ENCODE data around the gene IL19.

The IL19 gene

DNA sequence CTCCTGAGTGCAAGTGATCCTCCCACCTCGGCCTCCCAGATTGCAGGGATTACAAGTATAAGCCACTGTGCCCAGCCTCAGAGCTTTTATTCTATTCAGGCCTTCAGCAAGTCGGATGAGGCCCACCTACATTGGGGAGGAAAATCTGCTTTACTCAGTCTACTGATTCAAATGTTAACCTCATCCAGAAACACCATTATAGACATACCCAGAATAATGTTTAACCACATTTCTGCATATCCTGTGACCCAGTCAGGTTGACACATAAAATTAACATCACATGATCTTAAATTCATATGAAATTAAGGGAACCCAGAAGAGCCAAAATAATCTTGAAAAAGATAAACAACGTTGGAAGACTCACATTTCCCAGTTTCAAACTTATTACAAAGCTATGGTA lies 109.7 kb downstream of the IL19 start:
- no peak overlapping the region for H3K27ac ChIP-seq (ENCODE audit: low read depth, low read length, poor library complexity, severe bottlenecking)
- H3K27me3 ChIP-seq (ENCODE audit: insufficient read depth, low read length), result no peaks in the 10 kb centered on the region
- H3K4me2 ChIP-seq (ENCODE audit: low read length), result no peak overlapping the region
- no peaks in the 10 kb centered on the region for H3K9me2 ChIP-seq (ENCODE audit: low read depth, low read length)
- H4K20me1 ChIP-seq (ENCODE audit: insufficient read depth, low read length), result no peaks in the 10 kb centered on the region
- no peak overlapping the region for H3K4me3 ChIP-seq (ENCODE audit: low read depth, low read length, poor library complexity, severe bottlenecking)
- TF ChIP-seq, protein P1, sequence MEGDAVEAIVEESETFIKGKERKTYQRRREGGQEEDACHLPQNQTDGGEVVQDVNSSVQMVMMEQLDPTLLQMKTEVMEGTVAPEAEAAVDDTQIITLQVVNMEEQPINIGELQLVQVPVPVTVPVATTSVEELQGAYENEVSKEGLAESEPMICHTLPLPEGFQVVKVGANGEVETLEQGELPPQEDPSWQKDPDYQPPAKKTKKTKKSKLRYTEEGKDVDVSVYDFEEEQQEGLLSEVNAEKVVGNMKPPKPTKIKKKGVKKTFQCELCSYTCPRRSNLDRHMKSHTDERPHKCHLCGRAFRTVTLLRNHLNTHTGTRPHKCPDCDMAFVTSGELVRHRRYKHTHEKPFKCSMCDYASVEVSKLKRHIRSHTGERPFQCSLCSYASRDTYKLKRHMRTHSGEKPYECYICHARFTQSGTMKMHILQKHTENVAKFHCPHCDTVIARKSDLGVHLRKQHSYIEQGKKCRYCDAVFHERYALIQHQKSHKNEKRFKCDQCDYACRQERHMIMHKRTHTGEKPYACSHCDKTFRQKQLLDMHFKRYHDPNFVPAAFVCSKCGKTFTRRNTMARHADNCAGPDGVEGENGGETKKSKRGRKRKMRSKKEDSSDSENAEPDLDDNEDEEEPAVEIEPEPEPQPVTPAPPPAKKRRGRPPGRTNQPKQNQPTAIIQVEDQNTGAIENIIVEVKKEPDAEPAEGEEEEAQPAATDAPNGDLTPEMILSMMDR (IDR thresholded peaks at IDR 0.05; ENCODE audit: low read length), result no peak
- TF ChIP-seq EZH2 (IDR thresholded peaks at IDR 0.05; ENCODE audit: borderline replicate concordance, low read length), result no peak
- H3K79me2 ChIP-seq (ENCODE audit: insufficient read depth, low read length), result no peaks in the 10 kb centered on the region
- no peaks in the 10 kb centered on the region for H3K36me3 ChIP-seq (ENCODE audit: insufficient read depth, low read length)
- no peaks in the 10 kb centered on the region for H3K4me1 ChIP-seq (ENCODE audit: insufficient read depth, low read length, severe bottlenecking)
- peaks cover 8% of the 10 kb centered on the region for H3K9me3 ChIP-seq (ENCODE audit: low read length)
- H2AFZ ChIP-seq (ENCODE audit: low read length), result no peak overlapping the region
- H3K9ac ChIP-seq (ENCODE audit: low read length), result no peak overlapping the region
- H3F3A ChIP-seq (ENCODE audit: insufficient read depth, low read length), result no peaks in the 10 kb centered on the region

DNA sequence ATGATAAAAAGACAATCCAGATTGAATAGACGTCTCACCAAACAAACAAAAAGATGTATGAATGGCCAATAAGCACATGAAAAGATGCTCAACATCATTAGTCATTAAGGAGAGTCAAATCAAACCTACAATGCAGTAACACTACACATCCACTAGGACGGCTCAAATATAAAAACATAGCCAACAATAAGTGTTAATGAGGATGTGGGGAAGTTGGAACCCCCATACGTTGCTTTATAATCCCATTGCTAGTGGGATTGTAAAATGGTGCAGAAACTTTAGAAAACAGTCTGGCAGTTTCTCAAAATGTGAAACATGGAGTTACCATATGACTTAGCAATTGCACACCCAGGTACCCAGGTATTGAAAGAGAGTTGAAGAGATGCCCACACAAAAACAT lies 112.0 kb downstream of the IL19 start:
- H3F3A ChIP-seq (ENCODE audit: insufficient read depth, low read length), result no peaks in the 10 kb centered on the region
- H3K27me3 ChIP-seq (ENCODE audit: insufficient read depth, low read length), result no peaks in the 10 kb centered on the region
- H3K9me2 ChIP-seq (ENCODE audit: low read depth, low read length), result no peaks in the 10 kb centered on the region
- H3K9ac ChIP-seq (ENCODE audit: low read length), result no peak overlapping the region
- H3K4me2 ChIP-seq (ENCODE audit: low read length), result no peak overlapping the region
- no peaks in the 10 kb centered on the region for H3K36me3 ChIP-seq (ENCODE audit: insufficient read depth, low read length)
- peaks cover 8% of the 10 kb centered on the region for H3K9me3 ChIP-seq (ENCODE audit: low read length)
- H3K4me3 ChIP-seq (ENCODE audit: low read depth, low read length, poor library complexity, severe bottlenecking), result no peak overlapping the region
- no peaks in the 10 kb centered on the region for H3K4me1 ChIP-seq (ENCODE audit: insufficient read depth, low read length, severe bottlenecking)
- H2AFZ ChIP-seq (ENCODE audit: low read length), result no peak overlapping the region
- no peaks in the 10 kb centered on the region for H4K20me1 ChIP-seq (ENCODE audit: insufficient read depth, low read length)
- TF ChIP-seq, protein P1 (IDR thresholded peaks at IDR 0.05; ENCODE audit: low read length), result peak; percentile 29; the same call in 1 of the 2 replicates
- no peak for TF ChIP-seq EZH2 (IDR thresholded peaks at IDR 0.05; ENCODE audit: borderline replicate concordance, low read length)
- H3K79me2 ChIP-seq (ENCODE audit: insufficient read depth, low read length), result no peaks in the 10 kb centered on the region
- H3K27ac ChIP-seq (ENCODE audit: low read depth, low read length, poor library complexity, severe bottlenecking), result no peak overlapping the region

DNA sequence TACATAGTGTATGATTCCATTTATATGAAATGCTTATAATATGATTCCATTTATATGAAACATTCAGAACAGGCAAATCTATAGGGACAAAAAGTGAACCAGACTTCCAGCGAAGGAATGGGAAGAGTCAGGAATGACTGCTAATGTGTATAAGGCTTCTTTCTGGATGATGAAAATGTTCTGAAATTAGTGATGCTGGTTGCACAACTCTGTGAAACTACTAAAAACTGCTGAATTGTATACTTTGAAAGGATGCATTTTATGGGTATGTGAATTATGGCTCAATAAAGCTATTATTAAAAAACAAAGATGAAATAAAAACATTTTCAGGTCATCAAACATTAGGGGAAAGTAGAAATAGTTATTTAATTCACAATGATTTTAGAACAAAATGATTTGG lies 112.6 kb downstream of the IL19 start:
- H3F3A ChIP-seq (ENCODE audit: insufficient read depth, low read length), result no peaks in the 10 kb centered on the region
- no peak overlapping the region for H3K27ac ChIP-seq (ENCODE audit: low read depth, low read length, poor library complexity, severe bottlenecking)
- no peaks in the 10 kb centered on the region for H3K79me2 ChIP-seq (ENCODE audit: insufficient read depth, low read length)
- H3K27me3 ChIP-seq (ENCODE audit: insufficient read depth, low read length), result no peaks in the 10 kb centered on the region
- H3K4me3 ChIP-seq (ENCODE audit: low read depth, low read length, poor library complexity, severe bottlenecking), result no peak overlapping the region
- no peak overlapping the region for H2AFZ ChIP-seq (ENCODE audit: low read length)
- no peaks in the 10 kb centered on the region for H4K20me1 ChIP-seq (ENCODE audit: insufficient read depth, low read length)
- no peak overlapping the region for H3K4me2 ChIP-seq (ENCODE audit: low read length)
- H3K36me3 ChIP-seq (ENCODE audit: insufficient read depth, low read length), result no peaks in the 10 kb centered on the region
- H3K4me1 ChIP-seq (ENCODE audit: insufficient read depth, low read length, severe bottlenecking), result no peaks in the 10 kb centered on the region
- no peak for TF ChIP-seq EZH2 (IDR thresholded peaks at IDR 0.05; ENCODE audit: borderline replicate concordance, low read length)
- H3K9ac ChIP-seq (ENCODE audit: low read length), result no peak overlapping the region
- peaks cover 8% of the 10 kb centered on the region for H3K9me3 ChIP-seq (ENCODE audit: low read length)
- H3K9me2 ChIP-seq (ENCODE audit: low read depth, low read length), result no peaks in the 10 kb centered on the region

DNA sequence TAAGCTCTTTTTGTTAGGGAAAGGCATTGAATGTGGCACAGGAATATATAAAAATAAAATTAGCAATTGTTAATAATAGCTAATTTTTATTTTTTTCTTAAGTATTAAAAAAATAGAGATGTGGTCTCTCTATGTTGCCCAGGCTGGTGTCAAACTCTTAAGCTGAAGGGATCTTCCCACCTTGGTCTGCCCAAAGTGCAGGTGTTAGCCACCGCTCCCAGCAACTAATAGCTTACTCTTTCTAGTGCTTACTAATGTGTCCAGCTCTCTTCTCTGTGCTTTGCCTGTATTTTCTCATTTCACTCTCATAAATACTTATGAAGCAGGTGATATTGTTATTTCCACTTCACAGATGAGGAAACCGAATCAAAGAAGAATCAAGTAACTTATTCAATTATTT lies 113.3 kb downstream of the IL19 start:
- Histone ChIP-seq H4K20me1 (ENCODE audit: insufficient read depth, low read length) (no peaks in the 10 kb centered on the region), H3K9ac (ENCODE audit: low read length) (no peak overlapping the region), H3K9me2 (ENCODE audit: low read depth, low read length) (no peaks in the 10 kb centered on the region), H3K36me3 (ENCODE audit: insufficient read depth, low read length) (no peaks in the 10 kb centered on the region), H2AFZ (ENCODE audit: low read length) (no peak overlapping the region), H3K9me3 (ENCODE audit: low read length) (0 out of 2 replicates have a peak, but pooled peaks cover 3% of the 10 kb centered on the region), H3K27ac (ENCODE audit: low read depth, low read length, poor library complexity, severe bottlenecking) (no peak overlapping the region), H3K4me3 (ENCODE audit: low read depth, low read length, poor library complexity, severe bottlenecking) (no peak overlapping the region), H3F3A (ENCODE audit: insufficient read depth, low read length) (no peaks in the 10 kb centered on the region), H3K4me1 (ENCODE audit: insufficient read depth, low read length, severe bottlenecking) (no peaks in the 10 kb centered on the region), H3K79me2 (ENCODE audit: insufficient read depth, low read length) (no peaks in the 10 kb centered on the region), H3K27me3 (ENCODE audit: insufficient read depth, low read length) (no peaks in the 10 kb centered on the region), H3K4me2 (ENCODE audit: low read length) (no peak overlapping the region)
- TF ChIP-seq EZH2 (IDR thresholded peaks at IDR 0.05; ENCODE audit: borderline replicate concordance, low read length), result no peak
- TF ChIP-seq, protein P1 (IDR thresholded peaks at IDR 0.05; ENCODE audit: low read length), result no peak
